NT2/D1 (cell line): ENCODE results near the gene CPHXL.

Source experiments
- DNase-seq: peaks from one replicate; pipeline ENCODE4 v3.0.0-alpha.2; 2011; ENCODE audit warnings: low read depth, low spot score
- H3K27me3 ChIP-seq: 2 replicates; pipeline ENCODE4 v1.6.0; 2011; ENCODE audit warnings: mild to moderate bottlenecking; ENCODE audit not compliant: insufficient read length, insufficient read depth
- H3K36me3 ChIP-seq: 2 replicates; pipeline ENCODE4 v1.6.1; 2011; ENCODE audit warnings: mild to moderate bottlenecking, low read length, mixed read lengths; ENCODE audit not compliant: insufficient read depth, insufficient read length
- H3K4me1 ChIP-seq: 2 replicates; pipeline ENCODE4 v1.5.1; 2011; ENCODE audit not compliant: insufficient read depth, insufficient read length
- H3K4me3 ChIP-seq: 2 replicates; pipeline ENCODE4 v1.5.1; 2011; ENCODE audit warnings: low read depth; ENCODE audit not compliant: insufficient read length
- H3K9ac ChIP-seq: 2 replicates; pipeline ENCODE4 v1.6.0; 2011; ENCODE audit warnings: low read depth; ENCODE audit not compliant: insufficient read length
- H3K9me3 ChIP-seq: 2 replicates; pipeline ENCODE4 v1.5.1; 2011; ENCODE audit warnings: mild to moderate bottlenecking, low read length; ENCODE audit not compliant: insufficient read depth
- SUZ12 ChIP-seq: IDR thresholded peaks from 2 replicates; pipeline ENCODE4 v1.6.1; 2011; ENCODE audit not compliant: insufficient read length, insufficient read depth; ENCODE audit errors: extremely low read depth
- YY1 ChIP-seq: IDR thresholded peaks from 2 replicates; pipeline ENCODE4 v1.6.1; 2011; ENCODE audit not compliant: insufficient read length, insufficient read depth
- ZNF274 ChIP-seq: IDR thresholded peaks from 2 replicates; pipeline ENCODE4 v1.6.1; 2011; ENCODE audit warnings: mild to moderate bottlenecking, low read depth, low read length

Gene CPHXL

DNA sequence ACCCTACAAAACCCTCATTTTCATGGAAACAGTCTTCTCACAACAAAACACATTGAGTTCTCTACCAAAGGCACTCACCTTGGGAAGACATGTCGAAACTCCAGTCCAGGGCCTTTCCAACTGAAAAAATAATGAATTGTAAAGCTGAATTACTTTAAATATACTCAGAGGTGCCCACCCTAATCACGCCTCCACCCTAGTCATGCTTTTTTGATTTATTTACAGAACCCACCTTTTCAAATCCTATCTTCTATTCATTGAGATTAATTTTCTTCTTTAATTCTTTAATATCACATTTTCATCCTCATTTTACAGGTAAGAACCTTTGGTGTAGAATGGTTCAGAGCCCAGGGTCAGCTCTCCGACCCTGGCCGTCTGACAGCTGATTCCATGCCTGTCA lies 49.4 kb downstream of the CPHXL start, which contains the start of gene CPHXL2:
Gene CPHXL2, minus strand, starts transcription at position 101 of the 400 bp plus-strand sequence. Its CDS starts 10 bp downstream, at position 91.
- Histone ChIP-seq H3K9me3 (no peaks in the 10 kb centered on the region), H3K4me3 (no peak within 1 kb of the TSS), H3K27me3 (no peaks in the 10 kb centered on the region), H3K9ac (no peak within 1 kb of the TSS), H3K36me3 (no peaks in the 10 kb centered on the region), H3K4me1 (no peaks in the 10 kb centered on the region)
- TF ChIP-seq YY1 (no peak), ZNF274 (no peak), SUZ12 (no peak)
- no peak for DNase-seq

DNA sequence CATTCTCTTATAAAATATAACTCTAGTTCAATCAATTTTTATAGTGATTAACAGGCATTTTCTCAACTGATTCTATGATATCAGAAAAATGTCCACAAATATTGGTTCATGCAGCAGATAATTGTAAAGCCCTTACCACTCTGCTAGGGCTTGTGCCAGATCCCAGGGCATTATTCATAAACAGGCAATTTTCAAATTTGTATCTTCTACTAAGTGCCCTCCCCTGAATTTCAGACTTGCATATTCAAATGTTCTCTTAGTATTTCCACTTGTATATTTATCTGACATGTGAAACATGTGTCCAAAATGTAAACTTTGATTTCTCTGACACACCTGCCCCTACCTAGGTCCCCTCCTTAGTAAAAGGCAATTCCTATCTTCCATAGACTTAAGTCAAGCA lies 58.8 kb downstream of the CPHXL start:
- TF ChIP-seq ZNF274 (no peak), SUZ12 (no peak), YY1 (no peak)
- no peak overlapping the region for H3K9ac ChIP-seq
- no peak for DNase-seq
- H3K9me3 ChIP-seq = no peaks in the 10 kb centered on the region
- H3K36me3 ChIP-seq = no peaks in the 10 kb centered on the region
- H3K27me3 ChIP-seq = no peaks in the 10 kb centered on the region
- H3K4me1 ChIP-seq = no peaks in the 10 kb centered on the region
- H3K4me3 ChIP-seq = no peak overlapping the region
